DMS53 (cell line): Measurements from ENCODE around the gene ART5.
"Not testable (repeated sequence)": the region's sequence is repeated elsewhere in the genome, so short reads cannot be mapped to it uniquely, and the experiment has no call there.

Experiments used
- DNase-seq: peaks from one replicate; lab custom pipeline; 2025; lab: John Stamatoyannopoulos, UW

ART5 gene

DNA sequence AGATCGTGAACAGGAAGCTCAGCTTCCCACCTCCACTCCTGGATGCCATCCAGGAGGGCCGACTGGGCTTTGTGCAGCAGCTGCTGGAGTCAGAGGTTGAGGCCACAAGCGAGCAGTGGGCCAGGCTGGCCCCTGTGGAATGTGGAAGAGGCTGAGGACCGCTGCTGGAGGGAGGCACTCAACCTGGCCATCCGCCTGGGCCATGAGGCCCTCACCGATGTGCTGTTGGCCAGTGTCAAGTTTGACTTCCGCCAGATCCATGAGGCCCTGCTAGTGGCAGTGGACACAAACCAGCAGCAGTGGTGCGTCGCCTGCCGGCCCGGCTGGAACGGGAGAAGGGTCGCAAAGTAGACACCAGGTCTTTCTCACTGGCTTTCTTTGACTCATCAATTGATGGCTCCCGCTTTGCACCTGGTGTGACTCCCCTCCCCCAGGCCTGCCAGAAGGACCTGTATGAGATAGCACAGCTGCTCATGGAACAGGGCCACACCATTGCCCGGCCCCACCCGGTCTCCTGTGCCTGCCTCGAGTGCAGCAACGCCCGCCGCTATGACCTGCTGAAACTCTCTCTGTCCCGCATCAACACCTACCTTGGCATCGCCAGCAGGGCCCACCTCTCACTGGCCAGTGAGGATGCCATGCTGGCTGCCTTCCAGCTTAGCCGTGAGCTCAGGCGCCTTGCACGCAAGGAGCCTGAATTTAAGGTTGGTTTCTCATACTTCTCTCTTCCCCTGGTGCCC, 24.9 kb downstream of the ART5 start:
- peak; percentile 39 for DNase-seq

DNA sequence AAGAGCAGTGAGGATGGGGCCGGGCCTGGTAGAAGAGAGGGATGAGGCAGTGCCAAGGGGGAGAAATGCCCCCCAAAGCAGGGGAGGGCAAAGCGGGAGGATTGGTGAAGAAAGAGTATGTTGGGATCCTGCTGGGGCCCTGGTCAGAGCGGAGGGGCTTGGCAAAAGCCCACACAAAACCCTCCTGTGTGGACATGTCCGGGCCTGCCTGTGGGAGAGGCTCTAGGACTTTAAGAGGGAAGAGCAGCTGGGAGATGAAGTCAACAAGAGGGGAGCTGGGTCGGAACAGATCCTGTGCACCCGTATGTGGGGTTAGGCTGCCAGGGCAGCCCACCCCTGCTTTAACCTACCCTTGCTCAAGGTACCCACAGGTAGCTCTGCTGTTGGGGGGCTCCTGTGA, 25.8 kb downstream of the ART5 start:
- DNase-seq = no peak

DNA sequence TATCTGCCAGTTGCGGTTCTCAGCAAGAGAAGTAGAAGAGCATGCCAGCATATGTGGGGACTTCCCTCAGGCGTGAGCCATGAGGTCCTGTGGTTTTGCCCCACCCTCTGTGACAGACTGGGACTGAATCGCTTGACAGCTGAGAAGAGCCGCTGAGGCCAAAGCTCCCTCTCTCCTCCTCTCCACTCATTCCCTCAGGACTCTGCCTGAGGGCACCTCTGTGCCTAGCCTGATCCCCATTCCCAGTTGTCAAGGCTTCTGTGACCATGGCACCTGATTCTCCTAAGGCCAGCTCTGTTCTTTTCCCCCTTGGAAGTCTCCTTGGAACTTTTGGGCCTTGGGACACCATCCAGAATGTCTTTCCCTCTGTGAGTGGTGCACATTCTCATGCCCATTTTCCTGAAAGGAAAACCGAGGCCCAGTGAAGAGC, 27.0 kb downstream of the ART5 start:
- DNase-seq = no peak

DNA sequence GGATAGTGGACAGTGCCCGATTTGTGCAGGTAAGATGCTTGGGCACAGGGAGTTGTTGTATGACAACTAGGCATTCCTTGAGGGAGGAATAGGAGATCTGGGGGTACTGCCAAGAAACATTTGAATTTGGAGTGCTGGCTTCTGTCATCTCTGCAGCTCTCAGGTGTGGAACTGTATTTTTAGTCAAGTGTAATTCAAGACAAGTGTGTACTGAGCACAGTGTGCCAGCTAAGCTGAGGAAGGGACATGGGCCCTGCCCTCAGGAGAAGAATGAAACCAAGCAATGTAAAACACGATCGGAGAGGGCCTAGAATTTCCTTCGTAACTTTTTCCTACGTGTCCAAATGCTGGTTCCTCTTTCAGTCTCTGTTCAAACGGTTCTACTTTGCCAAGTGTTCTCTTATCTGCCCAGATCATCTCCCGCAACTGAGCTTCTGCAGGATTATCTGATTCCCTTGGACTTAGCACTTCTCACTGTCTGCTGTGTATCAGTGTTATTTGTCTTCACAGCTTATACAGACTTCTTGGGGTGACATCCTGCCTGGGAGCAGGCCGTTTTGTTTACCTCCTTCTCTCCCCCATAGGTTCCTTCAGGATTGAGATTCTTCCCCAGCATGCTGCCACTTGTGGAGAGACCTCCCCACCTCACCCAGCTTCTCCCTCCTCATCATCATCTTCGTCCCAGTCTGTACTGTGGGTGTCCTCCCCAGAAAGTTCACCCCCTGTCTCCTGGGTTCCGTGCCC, 27.6 kb downstream of the ART5 start:
- DNase-seq = no peak

DNA sequence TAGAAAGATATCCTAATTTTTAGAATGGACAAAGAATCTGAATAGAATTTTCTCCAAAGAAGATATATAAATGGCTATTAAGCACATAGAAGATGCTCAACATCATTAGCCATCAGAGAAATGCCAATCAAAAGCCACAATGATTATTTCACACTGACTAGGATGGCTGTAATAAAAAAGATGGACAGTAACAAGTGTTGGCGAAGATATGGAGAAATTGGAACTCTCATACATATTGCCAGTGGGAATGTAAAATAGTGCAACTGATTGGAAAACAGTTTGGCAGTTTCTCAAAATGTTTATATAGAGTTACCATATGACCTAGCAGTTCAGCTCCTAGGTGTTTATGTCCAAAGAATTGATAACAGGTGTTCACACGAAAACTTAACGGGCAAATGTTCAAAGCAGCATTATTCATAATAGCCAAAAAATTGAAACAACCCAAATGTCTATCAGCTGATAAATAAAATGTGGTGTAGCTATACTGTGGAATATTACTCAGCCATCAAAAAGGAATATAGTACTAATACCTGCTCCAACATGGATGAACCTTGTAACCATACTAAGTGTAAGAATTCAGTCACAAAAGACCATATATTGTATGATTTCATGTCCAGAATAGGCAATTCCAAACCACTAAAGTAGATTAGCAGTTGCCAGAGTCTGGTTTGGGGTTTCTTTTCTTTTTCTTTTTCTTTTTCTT, 29.7 kb downstream of the ART5 start:
- DNase-seq = no peak

DNA sequence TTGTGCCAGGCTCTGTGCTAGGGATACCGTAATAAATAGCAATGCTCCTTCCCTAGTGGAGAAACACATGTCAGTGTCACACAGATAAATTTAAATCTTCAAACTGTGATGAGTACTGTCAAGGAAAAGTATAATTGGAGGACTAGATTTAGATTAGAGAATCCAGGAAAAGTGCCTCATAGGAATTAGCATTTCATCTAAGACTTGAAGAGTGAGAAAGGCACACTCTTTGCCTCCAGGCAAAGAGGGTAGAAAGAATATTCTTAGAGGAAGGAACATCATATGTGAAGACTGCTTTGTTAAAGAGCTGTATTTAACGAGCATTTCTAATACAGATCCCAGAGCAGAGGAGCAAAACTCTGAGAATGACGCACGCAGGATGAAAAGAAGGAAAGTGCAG, 30.9 kb downstream of the ART5 start:
- no peak for DNase-seq

DNA sequence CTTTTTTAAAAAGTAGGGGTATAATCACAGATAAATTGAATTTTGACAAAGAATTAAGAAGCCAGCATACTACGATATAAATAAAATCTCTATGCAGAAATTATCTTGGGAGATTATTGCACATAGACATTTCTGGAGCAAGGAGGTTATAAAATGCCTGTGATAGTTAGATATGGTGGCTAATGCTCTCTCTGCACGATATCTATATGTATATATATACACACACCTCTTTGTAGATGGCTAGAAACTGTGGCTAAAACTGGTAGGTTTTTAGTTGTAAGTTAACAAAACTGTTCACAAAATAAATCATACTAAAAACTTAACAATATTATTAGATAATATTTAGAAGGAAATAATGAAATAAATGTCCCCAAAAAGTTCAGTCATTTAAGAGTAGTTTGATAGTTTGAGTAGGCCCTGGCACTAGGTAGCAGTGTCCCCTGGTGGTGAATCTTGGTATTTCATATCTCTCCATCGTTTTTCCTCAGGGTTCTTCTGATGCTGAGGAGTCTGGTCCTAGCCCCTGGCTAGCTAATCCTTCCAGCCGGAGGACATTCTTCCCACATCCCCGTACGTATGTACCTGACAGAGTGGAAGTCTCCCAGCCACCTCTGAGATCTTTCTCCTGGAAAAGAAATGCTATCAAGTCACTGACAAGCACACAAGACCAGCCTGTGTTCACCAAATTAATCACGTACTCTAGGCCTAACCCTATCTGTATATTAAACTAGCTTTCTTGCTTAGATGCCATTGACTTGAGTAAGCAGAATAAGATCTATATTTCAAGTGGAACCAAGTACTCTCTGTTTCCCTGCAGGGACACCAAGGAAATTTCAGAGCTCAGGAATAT, 32.2 kb downstream of the ART5 start:
- DNase-seq = peak; percentile 55

DNA sequence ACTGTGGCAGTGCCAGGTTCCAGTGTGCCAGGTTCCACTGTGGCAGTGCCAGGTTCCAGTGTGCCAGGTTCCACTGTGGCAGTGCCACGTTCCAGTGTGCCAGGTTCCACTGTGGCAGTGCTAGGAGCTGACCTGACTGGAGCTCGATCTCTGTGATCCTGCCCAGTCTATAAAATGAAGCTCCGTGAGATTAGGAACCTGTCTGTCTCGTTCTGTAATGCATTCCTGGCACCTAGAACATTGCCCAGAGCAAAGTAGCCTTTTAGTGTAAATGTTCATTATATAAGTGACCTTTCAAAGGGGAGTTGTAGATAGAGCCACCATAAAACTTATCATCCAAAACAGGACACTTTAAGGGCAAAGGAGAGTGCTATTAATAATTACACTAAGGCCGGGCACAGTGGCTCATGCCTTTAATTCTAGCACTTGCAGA, 36.0 kb downstream of the ART5 start:
- peak; percentile 8 for DNase-seq

DNA sequence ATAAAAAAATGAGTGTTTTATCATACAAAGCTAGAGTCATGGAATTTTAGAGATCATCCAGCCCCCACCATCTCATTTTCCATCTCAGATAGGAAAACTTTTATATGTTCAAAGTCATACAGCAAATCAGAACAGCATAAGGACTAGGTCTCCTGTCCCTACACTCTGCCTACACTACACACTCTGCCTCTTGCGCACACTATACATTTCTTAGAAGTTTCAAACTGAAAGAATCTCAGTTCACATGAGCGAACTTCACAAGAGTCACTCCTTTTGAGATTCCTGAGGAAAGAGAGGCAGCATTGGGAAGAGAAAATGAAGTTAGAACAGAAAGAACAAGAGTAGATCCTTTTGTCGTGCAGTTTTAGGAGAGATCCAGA, 36.5 kb downstream of the ART5 start:
- DNase-seq = no peak

DNA sequence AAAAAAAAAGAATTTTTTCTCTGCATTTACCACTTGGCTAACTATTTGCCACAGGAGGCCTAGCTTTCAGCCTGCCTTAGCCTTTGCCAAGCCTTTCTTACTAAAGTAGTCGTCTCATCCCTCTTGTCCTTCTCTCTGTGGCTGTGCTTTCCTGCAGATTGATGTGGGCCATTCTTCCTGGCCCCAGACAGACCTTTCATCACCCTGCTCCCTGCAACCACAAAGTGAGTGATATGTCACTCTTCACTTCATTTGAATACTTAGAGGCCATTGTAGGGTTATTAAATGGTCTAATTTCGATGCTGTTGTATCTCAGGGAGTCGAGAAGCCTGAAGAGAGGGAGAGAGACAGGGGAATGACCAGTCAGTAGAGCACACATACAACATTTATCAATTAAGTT, 37.6 kb downstream of the ART5 start:
- DNase-seq = no peak

DNA sequence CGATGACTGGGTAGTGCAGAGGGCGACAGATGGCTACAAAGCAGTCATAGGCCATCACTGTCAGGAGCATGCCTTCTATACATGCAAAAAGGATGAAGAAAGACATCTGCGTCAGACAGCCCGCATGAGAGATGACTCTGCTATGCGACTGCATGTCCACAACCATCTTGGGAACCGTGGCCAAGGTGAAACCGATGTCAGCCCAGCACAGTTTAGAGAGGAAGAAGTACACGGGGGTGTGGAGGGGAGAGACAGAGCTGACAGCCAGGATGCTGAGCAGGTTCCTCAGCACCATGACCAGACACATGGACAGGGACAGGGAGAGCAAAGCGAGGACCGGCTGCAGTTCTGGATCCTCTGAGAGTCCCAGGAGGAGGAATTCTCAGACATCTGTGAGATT, 41.6 kb downstream of the ART5 start:
- not testable (repeated sequence) for DNase-seq

DNA sequence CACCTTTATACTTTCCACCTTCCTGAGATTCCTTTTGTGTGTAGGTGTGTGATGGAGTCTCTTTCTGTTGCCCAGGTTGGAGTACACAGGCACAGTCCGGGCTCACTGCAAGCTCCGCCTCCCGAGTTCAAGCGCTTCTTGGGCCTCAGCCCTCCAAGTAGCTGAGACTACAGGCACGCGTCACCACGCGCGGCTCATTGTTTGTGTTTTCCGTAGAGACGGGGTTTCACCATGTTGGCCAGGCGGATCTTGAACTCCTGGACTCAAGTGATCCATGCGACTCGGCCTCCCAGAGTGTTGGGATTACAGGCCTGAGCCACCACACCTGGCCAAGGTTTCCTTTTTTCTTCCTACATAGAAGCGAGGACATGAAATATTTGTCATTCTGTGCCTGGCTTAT, 44.0 kb downstream of the ART5 start:
- not testable (repeated sequence) for DNase-seq

DNA sequence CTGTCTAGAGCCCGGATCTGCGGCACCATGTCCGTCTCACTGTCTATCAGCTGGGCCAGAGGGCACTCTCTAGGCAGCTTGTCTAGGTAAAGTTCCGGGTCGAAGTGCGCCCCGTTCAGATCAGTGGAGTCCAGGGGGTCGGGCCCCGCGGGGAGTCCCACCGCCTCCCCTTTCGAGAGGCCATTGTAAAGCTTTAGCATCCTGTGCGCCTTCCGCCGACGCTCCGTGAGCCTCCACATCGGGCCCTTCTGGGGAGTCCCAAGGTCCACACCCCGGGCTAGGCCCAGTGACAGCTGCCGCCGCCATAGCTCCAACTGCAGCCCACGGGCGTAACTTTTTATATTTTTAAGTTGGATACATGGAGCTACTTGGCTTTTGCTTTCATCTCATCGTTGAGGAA, 50.5 kb downstream of the ART5 start:
- not testable (repeated sequence) for DNase-seq

DNA sequence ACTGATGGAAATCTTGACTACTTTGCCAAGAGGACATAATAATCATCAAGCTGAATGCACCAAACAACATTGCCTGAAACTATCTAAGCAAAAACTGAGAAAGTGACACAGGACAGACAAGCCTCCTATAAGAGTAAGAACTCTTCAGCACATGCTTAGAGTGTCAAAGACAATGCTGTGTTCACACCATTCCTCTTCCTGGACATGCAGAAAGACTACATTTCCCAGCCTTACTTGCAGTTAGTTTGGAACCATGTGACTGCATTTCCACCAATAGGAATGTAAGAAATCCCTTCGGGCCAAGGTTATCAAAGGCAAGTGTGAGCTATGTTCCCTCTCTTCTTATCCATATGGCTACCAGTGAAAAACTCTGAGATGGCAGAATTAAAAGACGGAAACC, 51.6 kb downstream of the ART5 start:
- peak; percentile 46 for DNase-seq

DNA sequence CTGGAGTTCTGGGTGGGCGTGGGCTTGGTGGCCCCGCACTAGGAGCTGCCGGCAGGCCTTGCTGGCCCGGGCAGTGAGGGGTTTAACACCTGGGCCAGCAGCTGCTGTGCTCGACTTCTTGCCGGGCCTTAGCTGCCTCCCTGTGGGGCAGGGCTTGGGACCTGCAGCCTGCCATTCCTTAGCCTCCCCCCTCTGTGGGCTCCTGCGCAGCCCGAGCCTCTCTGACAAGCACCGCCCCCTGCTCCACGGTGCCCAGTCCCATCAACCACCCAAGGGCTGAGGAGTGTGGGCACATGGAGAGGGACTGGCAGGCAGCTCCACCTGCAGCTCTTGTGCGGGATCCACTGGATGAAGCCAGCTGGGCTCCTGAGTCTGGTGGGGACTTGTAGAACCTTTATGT, 53.0 kb downstream of the ART5 start:
- DNase-seq = not testable (repeated sequence)
